ENCODE results near the gene NDUFB2. TPM values are rescaled to one million over a fixed set of nuclear protein-coding genes. Genes with fewer than 3 reads are reported as not detected.

The NDUFB2 gene
- total RNA-seq, 1 experiment from 2014 or later: 180 TPM

DNA sequence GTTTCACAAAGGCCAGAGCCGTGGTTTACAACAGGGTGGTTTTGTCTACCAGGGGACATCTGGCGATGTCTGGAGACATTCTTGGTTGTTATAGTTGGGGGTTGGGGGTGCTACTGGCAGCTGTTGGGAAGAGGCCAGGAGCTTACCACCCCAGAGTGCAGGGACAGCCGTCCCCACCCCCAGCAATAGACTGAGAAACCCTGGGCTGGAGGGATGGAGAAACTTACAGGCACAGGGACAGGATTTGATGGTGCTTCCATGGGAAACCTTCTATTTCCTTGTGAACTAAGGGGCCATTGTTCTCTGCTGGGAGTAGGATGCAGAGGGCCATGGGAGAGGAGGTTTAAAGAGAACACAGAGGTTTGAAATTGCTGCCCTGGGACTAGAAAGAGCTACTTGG is 12.9 kb upstream of the NDUFB2 start:
- 0 out of 2 replicates have a peak, but pooled peaks cover 12% of the 10 kb centered on the region for H3K36me3 ChIP-seq (ENCODE audit: low read depth)
- no peaks in the 10 kb centered on the region for H3K4me1 ChIP-seq (replicated peaks; ENCODE audit: insufficient read depth)
- H3F3A ChIP-seq (ENCODE audit: insufficient read depth, low read depth): no peaks in the 10 kb centered on the region
- no peak for TF ChIP-seq CTCF (conservative IDR thresholded peaks at IDR 0.05)
- no peak for TF ChIP-seq EZH2 (IDR thresholded peaks at IDR 0.05; ENCODE audit: low read depth)
- H4K20me1 ChIP-seq (ENCODE audit: insufficient read depth): 0 out of 2 replicates have a peak, but pooled peaks cover 2% of the 10 kb centered on the region
- no peaks in the 10 kb centered on the region for H3K9me3 ChIP-seq (ENCODE audit: insufficient read depth, low read depth)
- no peaks in the 10 kb centered on the region for H3K9me2 ChIP-seq (ENCODE audit: insufficient read depth)
- DNase-seq: peak in 1 of 2 experiments; percentile 30
- no peak overlapping the region for H2AFZ ChIP-seq
- intact Hi-C loops (cut with micrococcal nuclease; ENCODE audit: unreplicated experiment): no loop called here
- POLR2A ChIA-PET (ENCODE audit: unreplicated experiment): no interaction called here
- CTCF ChIA-PET: no interaction called here
- no peak overlapping the region for H3K4me2 ChIP-seq
- no peak overlapping the region for H3K4me3 ChIP-seq
- H3K27ac ChIP-seq: no peak overlapping the region
- BruUV-seq (replicated peaks): no TSS peak
- no peaks in the 10 kb centered on the region for H3K79me2 ChIP-seq (ENCODE audit: low read depth)
- no peaks in the 10 kb centered on the region for H3K27me3 ChIP-seq (ENCODE audit: insufficient read depth, low read depth)

DNA sequence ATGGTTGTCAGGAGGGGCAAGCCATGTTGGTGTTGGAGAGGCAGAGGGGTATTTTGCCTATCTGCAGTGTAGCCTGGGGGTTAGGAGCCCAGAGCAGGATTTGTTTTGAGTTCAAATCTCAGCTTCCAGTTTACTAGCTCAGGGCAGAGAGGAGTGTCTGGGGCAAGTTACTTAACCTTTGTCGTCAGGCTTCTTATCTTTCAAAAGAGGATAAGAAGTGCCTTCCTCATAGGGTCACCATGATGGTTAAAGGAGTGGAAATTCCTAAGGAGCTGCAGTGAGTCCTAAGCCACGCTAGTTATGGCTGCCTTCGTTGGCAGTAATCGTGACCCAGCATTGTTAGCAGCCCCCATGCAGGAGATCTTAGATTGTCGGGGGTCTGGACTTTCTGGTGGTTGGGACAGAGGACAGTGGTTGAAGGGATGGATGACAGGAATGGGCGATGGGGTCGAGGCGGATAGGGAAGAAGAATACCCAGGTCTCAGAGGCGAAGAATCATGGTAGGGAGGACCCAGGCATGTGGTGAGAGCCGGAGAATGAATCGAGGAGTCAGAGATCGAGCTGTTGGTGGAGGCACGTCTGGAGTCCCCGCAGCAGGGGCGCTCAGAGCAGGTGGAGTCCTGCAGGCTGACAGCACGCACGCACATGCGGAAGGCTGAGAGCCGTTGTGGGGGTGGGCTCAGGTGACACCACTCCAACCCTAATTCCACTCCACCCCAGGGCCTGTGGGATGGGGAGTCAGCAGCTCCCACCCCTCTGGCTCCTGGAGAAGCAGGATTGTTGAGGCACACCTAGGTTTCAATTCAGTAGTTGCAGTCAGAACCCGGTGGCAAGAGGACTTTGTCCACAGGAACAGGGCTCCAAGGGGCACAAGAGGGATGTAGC is 12.2 kb upstream of the NDUFB2 start:
- no peak overlapping the region for H3K4me2 ChIP-seq
- 0 out of 2 replicates have a peak, but pooled peaks cover 12% of the 10 kb centered on the region for H3K36me3 ChIP-seq (ENCODE audit: low read depth)
- H3K79me2 ChIP-seq (ENCODE audit: low read depth): no peaks in the 10 kb centered on the region
- ChIA-PET POLR2A (ENCODE audit: unreplicated experiment) (no interaction called here), CTCF (no interaction called here)
- no peaks in the 10 kb centered on the region for H3F3A ChIP-seq (ENCODE audit: insufficient read depth, low read depth)
- no peak overlapping the region for H2AFZ ChIP-seq
- intact Hi-C loops (cut with micrococcal nuclease; ENCODE audit: unreplicated experiment): no loop called here
- H3K27me3 ChIP-seq (ENCODE audit: insufficient read depth, low read depth): no peaks in the 10 kb centered on the region
- BruUV-seq (replicated peaks): no TSS peak
- H3K9me2 ChIP-seq (ENCODE audit: insufficient read depth): no peaks in the 10 kb centered on the region
- H3K27ac ChIP-seq: no peak overlapping the region
- no peak overlapping the region for H3K4me3 ChIP-seq
- 0 out of 2 replicates have a peak, but pooled peaks cover 2% of the 10 kb centered on the region for H4K20me1 ChIP-seq (ENCODE audit: insufficient read depth)
- no peaks in the 10 kb centered on the region for H3K9me3 ChIP-seq (ENCODE audit: insufficient read depth, low read depth)
- TF ChIP-seq EZH2 (IDR thresholded peaks at IDR 0.05; ENCODE audit: low read depth) (no peak), CTCF (conservative IDR thresholded peaks at IDR 0.05) (no peak)
- DNase-seq: peak in 1 of 2 experiments; percentile 25
- no peaks in the 10 kb centered on the region for H3K4me1 ChIP-seq (replicated peaks; ENCODE audit: insufficient read depth)

DNA sequence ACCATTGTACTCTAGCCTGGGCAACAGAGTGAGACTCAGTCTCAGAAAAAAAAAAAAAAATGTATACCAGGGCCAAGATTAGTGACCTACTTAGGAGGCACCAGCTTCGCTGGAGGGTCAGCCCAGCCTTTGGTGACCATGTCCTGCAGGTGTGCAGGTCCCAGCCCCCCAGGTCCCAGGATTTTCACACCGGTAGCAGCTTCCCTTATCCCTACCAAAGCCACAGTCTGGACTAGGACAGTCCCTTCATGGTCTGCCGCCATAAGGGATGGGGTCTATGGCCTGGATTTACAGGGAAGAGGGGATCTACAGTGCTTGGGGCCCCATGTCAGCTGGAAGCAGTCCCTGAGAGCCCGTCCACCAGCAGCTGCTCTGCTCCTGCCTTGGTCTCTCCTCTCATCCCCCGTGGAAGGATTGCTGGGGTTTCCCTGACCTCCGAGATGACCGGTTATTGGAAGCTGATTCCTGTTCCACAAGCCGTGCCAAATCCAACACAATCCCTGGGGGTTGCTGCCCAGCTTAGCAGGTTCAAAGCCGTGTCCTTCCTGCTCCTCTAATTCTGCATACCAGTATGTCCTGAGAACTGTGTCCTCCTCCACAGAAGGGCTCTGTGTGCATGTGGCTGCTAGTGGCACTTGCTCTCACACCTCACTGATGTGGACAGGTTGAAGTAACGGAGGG is 11.0 kb upstream of the NDUFB2 start:
- H3K4me1 ChIP-seq (replicated peaks; ENCODE audit: insufficient read depth): no peaks in the 10 kb centered on the region
- TF ChIP-seq EZH2 (IDR thresholded peaks at IDR 0.05; ENCODE audit: low read depth) (no peak), CTCF (conservative IDR thresholded peaks at IDR 0.05) (no peak)
- H3K9me3 ChIP-seq (ENCODE audit: insufficient read depth, low read depth): no peaks in the 10 kb centered on the region
- H3K79me2 ChIP-seq (ENCODE audit: low read depth): no peaks in the 10 kb centered on the region
- H3K36me3 ChIP-seq (ENCODE audit: low read depth): 0 out of 2 replicates have a peak, but pooled peaks cover 6% of the 10 kb centered on the region
- H3F3A ChIP-seq (ENCODE audit: insufficient read depth, low read depth): no peaks in the 10 kb centered on the region
- 0 out of 2 replicates have a peak, but pooled peaks cover 1% of the 10 kb centered on the region for H4K20me1 ChIP-seq (ENCODE audit: insufficient read depth)
- H3K27me3 ChIP-seq (ENCODE audit: insufficient read depth, low read depth): no peaks in the 10 kb centered on the region
- peak in 1 of 2 experiments; percentile 28 for DNase-seq
- no peak overlapping the region for H3K27ac ChIP-seq
- H2AFZ ChIP-seq: no peak overlapping the region
- no peaks in the 10 kb centered on the region for H3K9me2 ChIP-seq (ENCODE audit: insufficient read depth)
- intact Hi-C loops (cut with micrococcal nuclease; ENCODE audit: unreplicated experiment): no loop called here
- POLR2A ChIA-PET (ENCODE audit: unreplicated experiment): interaction anchor here (0.6 kb wide), 1 partner anchor 41 kb away, joined by 7 read pairs; no protein-coding TSS in a partner anchor
- BruUV-seq (replicated peaks): no TSS peak
- CTCF ChIA-PET: no interaction called here
- no peak overlapping the region for H3K4me3 ChIP-seq
- no peak overlapping the region for H3K4me2 ChIP-seq

Measured in PC-9 (cell line).